ENCODE results near the gene SLC6A1.

SLC6A1 gene

DNA sequence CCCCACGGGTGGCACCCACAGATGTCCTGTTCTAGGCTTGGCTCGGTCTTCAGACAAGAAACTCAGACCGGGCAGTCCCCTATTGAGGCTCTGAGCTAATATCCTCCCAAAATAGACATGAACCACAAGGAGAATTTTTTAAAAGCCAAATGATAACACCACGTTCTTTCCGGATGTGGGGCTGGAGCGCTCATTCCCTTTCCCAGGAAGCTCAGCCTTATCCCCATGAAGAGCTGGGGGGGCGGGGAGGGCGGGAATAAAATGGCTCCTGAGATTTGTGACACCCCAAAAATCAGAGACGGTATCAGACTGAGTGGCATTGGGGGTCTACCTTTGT lies 1.1 kb downstream of the SLC6A1 start:
- DNase-seq (ENCODE audit: low read depth in 2 of 2) = no peak

GRCh38 chr3:10994306-10994705 lies 1.8 kb downstream of the SLC6A1 start:
- DNase-seq (ENCODE audit: low read depth in 2 of 2) = no peak

DNA sequence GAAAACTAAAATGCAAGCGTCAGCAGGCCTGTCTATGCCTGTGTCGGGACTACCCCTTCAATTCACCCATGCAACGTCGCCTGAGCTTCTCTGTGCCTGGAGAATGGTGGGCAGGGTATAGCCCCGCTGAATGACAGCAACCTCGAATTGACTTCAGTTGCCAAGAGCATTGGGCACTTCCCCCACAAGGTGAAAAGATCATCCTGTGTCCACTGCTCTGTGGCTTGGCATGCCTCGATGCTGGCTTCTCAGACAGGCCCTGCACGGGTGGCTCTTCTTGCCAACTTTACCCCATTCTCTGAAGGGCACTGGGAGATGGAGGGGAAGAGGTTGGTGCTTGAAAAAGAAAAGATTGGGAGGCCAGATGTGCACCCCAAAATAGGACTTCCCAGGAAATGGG lies 3.3 kb downstream of the SLC6A1 start:
- no peak for DNase-seq (ENCODE audit: low read depth in 2 of 2)

DNA sequence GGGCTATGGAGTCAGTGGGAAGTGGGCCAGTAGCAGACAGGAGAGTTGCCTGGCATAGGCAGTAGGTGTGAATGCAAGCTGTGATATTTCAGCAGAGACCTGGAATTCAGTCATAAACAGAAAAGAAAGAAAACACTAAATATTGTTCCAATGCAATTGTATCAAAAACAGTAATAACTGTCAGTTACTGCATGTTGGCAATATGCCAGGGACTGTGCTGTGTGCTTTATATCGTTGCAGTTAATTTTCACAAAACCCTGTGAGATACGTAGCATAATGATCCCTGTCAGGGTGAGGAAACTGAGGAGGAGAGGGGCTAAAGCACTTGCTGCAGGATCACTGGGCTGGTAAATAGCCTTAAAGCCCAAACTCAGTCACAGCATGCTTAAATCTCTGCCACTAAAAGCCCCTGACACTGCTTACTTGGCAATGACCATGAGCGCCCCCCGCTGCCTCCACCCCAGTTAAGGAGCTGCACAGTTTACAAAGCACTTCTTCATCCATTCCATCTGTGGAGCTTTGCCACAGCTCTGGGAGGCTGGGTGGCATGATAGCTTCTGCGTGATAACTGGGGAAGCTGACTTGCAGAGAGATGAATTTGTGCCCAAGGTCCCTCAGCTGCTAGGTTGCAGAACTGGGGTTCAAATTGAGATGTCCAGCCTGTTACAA lies 3.9 kb downstream of the SLC6A1 start:
- DNase-seq (ENCODE audit: low read depth in 2 of 2) = no peak

DNA sequence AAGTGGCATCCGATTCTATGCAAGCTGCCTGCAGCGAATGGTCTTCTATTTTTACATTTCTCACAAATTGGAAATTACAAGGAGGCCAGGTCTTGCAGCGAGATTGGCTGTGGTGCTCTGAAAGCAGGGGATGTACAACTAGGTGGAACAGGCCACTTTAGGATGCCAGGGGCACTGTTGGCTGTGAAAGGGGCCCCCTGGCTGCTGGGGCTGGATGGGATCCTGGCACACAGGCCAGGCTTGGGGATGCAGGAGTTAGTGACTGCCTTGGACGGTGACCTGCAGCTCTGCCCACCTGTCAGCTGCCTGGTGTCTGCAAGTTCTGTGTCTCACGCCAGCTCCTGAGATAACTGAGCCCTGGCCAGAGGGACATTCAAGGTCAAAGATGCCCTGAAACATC lies 4.6 kb downstream of the SLC6A1 start:
- no peak for DNase-seq (ENCODE audit: low read depth in 2 of 2)

DNA sequence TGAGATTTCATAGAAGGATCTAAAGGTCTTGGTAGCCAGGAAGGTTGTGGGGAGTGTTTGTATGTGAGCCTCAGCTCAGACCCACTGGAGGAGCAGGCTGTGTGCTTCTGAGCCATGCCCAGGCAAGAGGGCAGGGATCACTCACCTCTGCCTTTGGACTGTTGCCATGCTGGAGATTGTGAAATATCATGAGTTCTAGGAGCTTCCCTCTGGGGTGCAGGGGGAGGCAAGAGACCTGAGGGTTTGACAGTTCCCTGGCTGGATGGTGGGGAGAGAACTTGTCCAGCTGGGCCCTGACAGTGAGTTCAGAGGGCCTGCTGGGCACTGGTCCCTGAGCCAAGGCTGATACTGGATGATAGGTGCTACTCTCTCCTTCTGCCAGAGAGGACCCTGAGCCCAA lies 6.0 kb downstream of the SLC6A1 start:
- no peak for DNase-seq (ENCODE audit: low read depth in 2 of 2)

GRCh38 chr3:10999221-11000107 lies 6.9 kb downstream of the SLC6A1 start:
- DNase-seq (ENCODE audit: low read depth in 2 of 2) = no peak

GRCh38 chr3:11000528-11000927 lies 8.0 kb downstream of the SLC6A1 start:
- DNase-seq (ENCODE audit: low read depth in 2 of 2) = no peak

DNA sequence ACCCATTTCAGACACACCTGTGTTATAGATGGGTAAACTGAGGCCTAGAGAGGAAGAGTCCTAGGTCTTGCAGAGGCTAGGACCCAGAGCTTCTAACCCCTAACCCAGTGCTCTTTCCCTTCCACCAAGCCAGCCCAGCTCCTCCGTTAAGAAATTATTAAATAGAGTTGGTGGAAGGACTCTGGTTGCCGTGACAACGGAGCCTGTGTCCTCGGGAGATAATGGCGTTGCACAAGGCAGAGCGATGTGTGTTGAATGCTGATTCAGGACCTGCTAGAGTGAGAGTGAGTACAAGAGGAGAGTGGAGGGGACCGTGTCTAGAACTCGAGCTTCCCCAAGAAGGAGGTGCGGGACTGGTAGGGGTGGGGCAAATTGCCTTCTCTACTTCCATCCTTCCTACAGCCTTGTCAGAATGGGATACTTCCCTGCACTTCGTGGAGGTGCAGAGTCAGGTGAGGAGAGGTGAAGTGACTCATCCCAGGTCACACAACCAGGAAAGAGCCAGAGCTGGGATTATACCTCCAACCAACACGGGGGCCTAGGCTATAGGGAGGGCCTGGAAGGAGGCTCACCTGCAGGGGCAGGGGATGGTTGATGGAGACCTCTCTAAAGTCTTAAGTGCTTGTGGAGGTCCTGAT lies 8.6 kb downstream of the SLC6A1 start:
- DNase-seq (ENCODE audit: low read depth in 2 of 2) = no peak

GRCh38 chr3:11001658-11002021 lies 9.1 kb downstream of the SLC6A1 start:
- no peak for DNase-seq (ENCODE audit: low read depth in 2 of 2)

GRCh38 chr3:11002371-11002807 lies 9.8 kb downstream of the SLC6A1 start:
- DNase-seq (ENCODE audit: low read depth in 2 of 2) = no peak

DNA sequence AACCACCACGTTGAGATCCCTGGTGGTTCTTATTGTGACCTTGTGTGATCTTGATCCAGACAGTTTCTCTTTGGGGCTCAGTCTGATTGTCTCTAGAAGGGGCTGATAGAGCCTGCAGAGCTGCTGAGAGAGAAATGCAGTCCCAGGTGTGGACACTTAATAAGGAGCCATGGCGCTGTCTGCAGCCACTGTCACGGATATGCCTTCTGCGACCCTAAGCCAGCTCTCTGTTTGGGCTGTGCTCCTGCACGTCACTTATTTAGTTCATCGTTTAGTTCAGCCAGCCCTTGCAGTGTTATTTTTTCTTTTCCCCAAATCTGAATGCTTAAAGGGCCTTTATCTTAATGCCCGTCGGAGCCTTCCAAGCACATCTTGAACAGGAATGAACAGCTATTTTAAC lies 12.0 kb downstream of the SLC6A1 start:
- DNase-seq (ENCODE audit: low read depth in 2 of 2) = no peak

- no peak for DNase-seq (ENCODE audit: low read depth in 2 of 2)
Measured at GRCh38 chr3:11005686-11006256, 13.2 kb downstream of the SLC6A1 start.

DNA sequence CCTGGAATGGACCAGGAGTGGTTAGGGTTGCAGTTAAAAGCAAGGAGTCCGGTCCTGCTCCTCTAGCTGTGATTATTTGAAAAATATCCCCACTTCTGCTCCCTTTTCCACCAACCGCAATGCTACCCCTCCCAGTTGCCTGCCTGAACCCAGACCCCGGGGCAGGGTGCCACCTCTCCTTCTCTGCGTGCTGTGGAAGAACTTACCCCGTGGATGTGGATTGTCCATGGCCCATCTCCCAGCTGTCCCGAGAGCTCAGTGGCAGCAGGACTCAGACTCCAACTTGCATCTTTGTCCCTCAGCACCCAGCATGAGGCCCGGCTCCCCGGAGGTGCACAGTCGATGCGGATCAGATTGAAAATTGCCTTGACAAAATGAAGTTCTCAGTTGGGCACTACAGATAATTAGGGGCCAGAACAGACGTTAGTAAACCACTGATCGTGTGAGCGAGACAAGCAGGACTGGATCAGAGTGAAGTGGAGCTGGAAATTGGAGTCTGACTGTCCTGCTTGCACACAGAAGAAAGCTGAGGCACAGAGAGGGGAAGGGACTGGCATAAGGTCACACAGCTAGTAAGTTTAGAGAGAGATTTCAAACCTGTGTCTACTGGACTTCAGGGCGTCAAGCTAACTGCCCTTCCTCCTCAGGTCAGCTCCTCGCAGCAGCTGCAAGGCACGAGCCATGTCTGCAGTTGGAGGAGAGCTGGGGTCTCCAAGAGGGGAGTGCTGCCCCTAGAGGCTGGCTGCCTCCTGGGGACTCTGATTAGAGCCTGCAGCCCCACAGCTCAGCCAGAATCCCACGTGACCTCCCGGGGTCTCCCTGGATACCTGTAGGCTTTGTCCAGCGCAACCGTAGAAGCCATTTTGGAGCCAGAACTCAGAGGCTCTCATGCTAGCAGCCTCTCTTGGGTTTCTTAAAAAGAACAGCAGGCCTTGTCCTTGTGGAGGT lies 14.7 kb downstream of the SLC6A1 start:
- no peak for DNase-seq (ENCODE audit: low read depth in 2 of 2)

- no peak for DNase-seq (ENCODE audit: low read depth in 2 of 2)
Measured at GRCh38 chr3:11009898-11010297, 17.4 kb downstream of the SLC6A1 start.

GRCh38 chr3:11010426-11011165 lies 18.0 kb downstream of the SLC6A1 start:
- DNase-seq (ENCODE audit: low read depth in 2 of 2) = no peak

GRCh38 chr3:11014253-11014652 lies 21.7 kb downstream of the SLC6A1 start:
- DNase-seq (ENCODE audit: low read depth in 2 of 2) = no peak

DNA sequence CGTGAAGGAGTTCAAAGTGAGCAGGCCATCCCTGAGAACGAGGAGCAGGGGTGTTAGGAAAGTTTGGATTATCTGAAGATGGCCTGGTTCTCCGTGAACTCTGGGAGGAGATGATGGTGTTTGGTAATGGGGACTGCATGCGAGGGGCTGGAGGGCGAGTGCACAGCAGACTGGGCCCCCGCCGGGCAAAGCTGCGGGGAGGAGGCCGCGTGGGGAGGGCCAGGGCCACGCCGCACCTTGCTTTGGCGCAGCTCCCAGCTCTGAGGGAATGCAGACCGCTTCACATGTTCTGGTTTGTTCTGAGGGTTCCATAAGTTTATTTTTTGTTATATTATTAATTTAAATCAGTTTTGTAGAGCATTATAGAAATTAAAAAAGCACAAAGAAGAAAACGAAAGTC lies 22.2 kb downstream of the SLC6A1 start:
- no peak for DNase-seq (ENCODE audit: low read depth in 2 of 2)

- DNase-seq (ENCODE audit: low read depth in 2 of 2) = no peak
Measured at GRCh38 chr3:11015369-11015768, 22.8 kb downstream of the SLC6A1 start.

- no peak for DNase-seq (ENCODE audit: low read depth in 2 of 2)
Measured at GRCh38 chr3:11016727-11017126, 24.2 kb downstream of the SLC6A1 start.
